Stimulated activated CD8-positive, alpha-beta memory T cell treated with anti-CD3 and anti-CD28 coated beads, Interleukin-7, amount 100 ng/mL, for 48 hours (primary cell): ENCODE data around the gene CYP4F22.
"Not testable (repeated sequence)": the region's sequence is repeated elsewhere in the genome, so short reads cannot be mapped to it uniquely, and the experiment has no call there.

Experiments
- DNase-seq, 2 donors: peaks; one replicate each; pipeline ENCODE4 v3.0.0-alpha.2; 2020; ENCODE audit warnings: low read depth in 1 of 2; ENCODE audit errors: extremely low read depth in 1 of 2

Gene CYP4F22

DNA sequence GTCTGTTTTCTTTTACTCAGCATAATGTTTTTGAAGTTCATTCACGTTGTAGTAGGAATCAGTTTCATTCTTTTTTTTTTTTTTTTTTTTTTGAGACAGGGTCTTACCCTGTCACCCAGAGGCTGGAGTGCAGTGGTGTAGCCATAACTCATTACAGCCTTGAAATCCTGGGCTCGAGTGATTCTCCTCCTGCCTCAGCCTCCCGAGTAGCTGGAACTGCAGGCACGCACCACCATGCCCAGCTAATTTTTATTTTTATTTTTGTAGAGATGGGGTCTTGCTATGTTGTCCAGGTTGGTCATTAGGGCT lies 25.2 kb downstream of the CYP4F22 start:
- not testable (repeated sequence) for DNase-seq

DNA sequence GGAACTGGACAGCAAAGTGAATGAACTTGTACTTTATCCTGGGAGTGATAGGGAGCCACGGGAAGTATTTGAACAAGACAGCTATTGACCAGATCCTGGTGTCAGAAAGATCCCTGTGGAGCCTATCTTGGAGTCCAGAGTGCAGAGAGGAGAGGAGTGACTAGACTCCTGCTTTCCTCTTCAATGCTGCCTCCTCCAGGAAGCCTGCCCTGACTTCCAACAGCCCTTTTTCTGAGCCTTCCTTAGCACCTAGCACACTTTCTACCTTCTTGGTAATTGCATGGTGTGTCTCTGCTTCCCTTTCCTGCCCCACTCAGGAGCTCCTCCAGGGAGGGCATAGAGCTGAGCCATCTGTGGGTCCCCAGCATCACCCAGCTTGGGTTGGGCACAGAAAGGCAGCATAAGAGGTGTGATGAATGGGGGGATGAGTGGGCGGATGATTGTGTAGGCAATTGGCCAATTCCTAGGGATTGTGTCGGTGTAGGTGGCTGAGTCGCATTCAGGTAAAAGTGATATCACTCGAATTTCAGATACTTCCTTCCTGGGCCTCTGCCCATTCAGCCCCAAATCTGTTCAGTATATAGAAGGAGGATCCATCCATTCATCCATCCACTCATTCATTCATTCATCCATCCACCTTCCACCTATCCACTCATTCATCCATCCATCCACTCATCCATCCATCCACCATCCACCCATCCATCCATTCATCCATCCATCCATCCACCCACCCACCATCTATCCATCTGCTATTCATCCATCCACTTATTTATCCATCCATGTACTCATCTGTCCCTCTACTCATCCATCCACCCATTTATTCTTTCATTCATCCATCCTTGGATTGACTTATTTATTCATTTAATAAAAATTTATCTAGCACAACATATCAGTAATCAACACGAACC lies 26.9 kb downstream of the CYP4F22 start:
- peak in 1 of 2 donors; percentile 29 for DNase-seq

- no peak for DNase-seq
Observed at GRCh38 chr19:15536350-15536749, 28.0 kb downstream of the CYP4F22 start.

- DNase-seq = no peak
Observed at GRCh38 chr19:15538774-15539173, 30.4 kb downstream of the CYP4F22 start.

GRCh38 chr19:15539638-15540037 lies 31.3 kb downstream of the CYP4F22 start:
- DNase-seq = no peak

DNA sequence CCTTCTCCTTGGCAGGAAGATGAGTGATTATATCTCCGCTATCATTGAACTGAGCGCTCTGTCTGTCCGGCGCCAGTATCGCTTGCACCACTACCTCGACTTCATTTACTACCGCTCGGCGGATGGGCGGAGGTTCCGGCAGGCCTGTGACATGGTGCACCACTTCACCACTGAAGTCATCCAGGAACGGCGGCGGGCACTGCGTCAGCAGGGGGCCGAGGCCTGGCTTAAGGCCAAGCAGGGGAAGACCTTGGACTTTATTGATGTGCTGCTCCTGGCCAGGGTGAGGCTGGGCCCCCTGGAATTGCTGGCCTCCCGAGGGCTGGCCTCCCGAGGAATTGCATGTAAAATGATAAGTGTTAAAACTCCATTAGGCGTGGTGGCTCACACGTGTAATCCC lies 32.1 kb downstream of the CYP4F22 start:
- no peak for DNase-seq

GRCh38 chr19:15544283-15544682 lies 36.0 kb downstream of the CYP4F22 start:
- no peak for DNase-seq

- no peak for DNase-seq
Observed at GRCh38 chr19:15544970-15545369, 36.6 kb downstream of the CYP4F22 start.

DNA sequence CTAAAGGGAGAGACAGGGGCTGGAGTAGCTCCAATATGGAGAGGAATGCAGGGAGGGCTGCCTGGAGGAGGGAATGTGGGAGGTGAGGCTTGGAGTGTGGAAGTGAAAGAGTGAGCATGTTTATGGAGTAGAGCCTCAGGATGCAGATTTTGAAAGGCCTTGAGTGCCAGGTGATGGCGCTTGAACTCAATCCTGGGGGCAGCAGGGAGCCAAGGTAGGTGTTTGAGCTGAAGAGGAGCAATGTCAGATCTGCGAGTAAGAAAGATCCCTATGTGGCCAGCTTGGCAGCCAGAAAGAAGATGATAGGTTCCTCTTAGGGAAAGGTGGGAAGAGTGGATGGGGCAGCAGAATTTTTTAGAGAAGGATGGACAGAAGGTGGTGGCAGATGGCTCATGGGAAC lies 40.3 kb downstream of the CYP4F22 start:
- DNase-seq = no peak

DNA sequence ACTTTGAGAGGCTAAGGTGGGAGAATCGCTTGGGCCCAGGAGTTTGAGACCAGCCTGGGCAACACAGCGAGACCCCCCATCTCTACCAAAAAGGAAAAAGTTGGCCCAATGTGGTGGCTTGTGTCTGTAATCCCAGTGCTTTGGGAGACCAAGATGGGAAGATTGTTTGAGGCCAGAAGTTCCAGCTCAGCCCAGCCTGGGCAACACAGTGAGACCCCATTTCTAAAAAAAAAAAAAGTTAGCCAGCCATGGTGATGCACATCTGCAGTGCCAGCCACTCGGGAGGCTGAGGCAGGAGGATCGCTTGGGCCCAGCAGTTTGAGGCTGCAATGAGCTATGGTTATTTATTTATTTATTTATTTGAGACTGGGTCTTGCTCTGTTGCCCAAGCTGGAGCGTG lies 41.3 kb downstream of the CYP4F22 start:
- DNase-seq = no peak

- no peak for DNase-seq
Observed at GRCh38 chr19:15550273-15550672, 41.9 kb downstream of the CYP4F22 start.

GRCh38 chr19:15550929-15551292 lies 42.6 kb downstream of the CYP4F22 start:
- no peak for DNase-seq

DNA sequence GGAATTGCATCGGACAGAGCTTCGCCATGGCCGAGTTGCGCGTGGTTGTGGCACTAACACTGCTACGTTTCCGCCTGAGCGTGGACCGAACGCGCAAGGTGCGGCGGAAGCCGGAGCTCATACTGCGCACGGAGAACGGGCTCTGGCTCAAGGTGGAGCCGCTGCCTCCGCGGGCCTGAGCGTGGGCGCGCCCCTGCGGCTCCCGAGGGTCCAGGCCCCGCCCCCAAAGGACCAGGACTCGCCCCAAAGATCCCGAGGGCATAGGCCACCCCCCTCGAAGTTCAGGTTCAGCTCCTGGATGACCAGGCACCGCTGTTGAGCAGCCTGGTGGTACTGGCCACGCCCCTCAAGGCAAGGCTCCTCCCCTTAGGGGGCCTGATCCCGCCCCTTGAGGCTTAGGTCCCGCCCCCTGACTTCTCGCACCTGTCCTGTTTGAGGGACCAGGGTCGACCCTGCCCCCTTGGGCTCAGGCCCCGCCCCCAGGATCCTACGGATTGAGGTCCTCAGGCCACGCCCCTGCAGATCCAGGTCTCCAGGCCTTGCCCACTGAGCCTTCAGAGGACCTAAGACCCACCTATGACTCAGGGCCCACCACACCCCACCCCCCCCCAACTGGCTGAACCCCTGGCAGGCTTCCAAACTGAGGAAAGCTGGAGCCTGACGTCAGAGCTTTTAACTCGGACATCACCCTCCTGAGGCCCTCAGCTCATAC lies 43.1 kb downstream of the CYP4F22 start:
- peak; percentile 42 to 54 for DNase-seq

GRCh38 chr19:15555021-15555420 lies 46.7 kb downstream of the CYP4F22 start:
- DNase-seq = no peak

DNA sequence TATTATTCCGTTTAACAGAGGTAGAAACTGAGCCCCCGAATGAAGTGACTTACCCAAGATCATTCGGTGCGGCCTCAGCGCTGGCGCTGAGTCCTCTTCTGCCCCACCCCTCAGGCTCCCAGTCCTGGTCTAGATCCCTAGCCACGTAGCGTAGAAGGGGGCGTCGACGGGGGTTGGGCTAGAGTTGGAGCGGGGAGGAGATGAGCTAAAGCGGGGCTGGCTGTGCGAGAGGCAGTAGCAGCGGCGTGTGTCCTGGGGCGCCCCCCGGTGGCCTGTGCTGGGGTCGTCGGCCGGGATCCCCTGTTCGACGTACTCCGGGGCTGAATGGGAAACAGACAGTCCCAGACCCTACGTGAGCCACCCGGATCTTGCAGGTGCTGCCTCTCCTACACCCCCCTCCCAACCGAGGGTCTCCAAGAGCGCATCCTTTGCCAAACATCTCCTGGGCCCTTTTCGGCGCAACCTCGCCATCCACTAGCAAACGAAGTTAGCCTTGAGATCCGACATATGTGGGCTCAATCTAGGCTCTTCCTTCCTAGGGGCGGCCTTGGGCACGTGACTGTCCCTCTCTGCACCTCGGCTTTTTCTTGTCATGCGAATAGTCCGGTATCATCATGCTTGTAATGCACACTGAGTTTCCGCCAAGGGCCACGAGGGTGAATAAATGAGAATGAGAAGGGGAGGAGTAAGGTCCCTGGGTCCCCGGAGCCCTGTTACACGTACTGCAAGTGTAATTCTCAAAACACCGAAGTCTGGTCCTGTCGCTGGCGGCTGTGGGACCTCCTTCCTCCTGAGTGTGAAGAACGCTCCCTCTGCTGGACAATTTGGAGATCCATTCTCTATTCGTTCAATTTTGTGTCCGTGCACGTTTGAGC lies 47.7 kb downstream of the CYP4F22 start:
- peak; percentile 93 to 97 for DNase-seq

- DNase-seq = no peak
Observed at GRCh38 chr19:15556634-15557181, 48.4 kb downstream of the CYP4F22 start.

DNA sequence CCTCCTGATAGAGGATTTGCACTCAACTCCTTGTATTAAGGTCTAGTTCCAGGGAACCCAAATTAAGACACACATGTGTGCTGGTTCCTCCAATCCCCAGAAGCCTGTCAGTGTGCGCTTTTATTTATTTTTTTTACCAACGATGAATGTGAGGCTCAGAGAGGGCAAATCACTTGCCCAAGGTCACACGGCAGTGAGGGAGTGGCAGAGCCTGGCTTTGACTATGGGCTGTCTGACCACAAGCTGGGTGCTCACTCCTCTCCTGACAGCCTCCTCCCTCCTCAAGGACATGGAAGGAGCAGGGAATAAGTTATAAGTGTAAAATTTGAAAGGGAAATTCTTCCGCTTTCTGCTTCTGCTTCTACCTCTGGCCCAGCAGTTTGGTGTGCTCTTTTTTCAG lies 48.9 kb downstream of the CYP4F22 start:
- no peak for DNase-seq

DNA sequence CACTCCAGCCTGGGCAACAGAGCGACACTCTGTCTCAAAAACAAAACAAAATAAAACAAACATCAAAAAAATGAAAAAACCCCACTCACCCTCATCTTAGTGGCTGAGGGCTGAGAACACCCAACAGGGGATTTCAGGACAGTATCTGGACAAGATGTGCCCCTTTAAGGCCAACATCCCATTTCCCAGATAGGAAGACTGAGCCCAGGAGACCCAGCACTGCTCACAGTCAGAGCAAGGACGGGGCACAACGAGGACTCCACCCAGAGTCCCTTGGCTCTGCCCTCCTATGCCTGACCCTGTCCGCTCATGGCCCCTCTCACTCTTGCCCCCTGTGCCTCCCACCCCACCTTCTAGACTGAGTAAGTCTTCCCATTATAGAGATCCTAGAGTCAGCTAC lies 53.8 kb downstream of the CYP4F22 start:
- DNase-seq = no peak

DNA sequence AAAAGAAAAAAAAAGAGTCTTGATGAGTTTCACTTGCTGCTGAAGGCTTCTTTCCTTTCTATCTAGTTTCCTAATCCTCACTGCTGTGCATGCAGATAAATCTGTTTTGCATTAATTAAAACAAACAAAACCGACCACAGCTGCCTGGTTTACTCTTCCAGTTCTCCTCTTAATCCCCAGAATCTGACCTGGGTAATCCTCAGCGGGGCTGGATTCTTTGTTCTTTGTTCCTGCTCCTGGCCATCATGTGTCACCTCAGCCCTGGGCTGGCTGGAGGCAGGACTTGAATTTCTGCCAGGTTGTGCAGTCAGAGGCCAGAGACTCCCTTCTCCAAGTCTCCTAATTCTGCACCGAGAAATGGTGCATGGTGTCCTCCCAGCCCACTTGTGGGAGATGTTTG lies 54.5 kb downstream of the CYP4F22 start:
- no peak for DNase-seq

- DNase-seq = no peak
Observed at GRCh38 chr19:15563325-15563794, 55.0 kb downstream of the CYP4F22 start.

GRCh38 chr19:15563931-15564330 lies 55.6 kb downstream of the CYP4F22 start:
- no peak for DNase-seq
